Duodenal mucosa (tissue), 2 donors: ENCODE measurements around the gene OR52I2.

Experiments
- H3K27ac ChIP-seq: one replicate; pipeline ENCODE4 v1.7.0; 2013; ENCODE audit warnings: low read depth, low read length
- H3K27me3 ChIP-seq, 2 donors: one replicate each; pipeline ENCODE4 v1.7.0; 2013; ENCODE audit warnings: low read length in 2 of 2, control low read depth in 1 of 2; ENCODE audit not compliant: insufficient read depth in 2 of 2, control insufficient read depth in 1 of 2
- H3K36me3 ChIP-seq, 2 donors: one replicate each; pipeline ENCODE4 v1.7.0; 2013; ENCODE audit warnings: low read length in 2 of 2, control low read depth in 1 of 2; ENCODE audit not compliant: insufficient read depth in 2 of 2, control insufficient read depth in 1 of 2
- H3K4me1 ChIP-seq, 2 donors: one replicate each; pipeline ENCODE4 v1.7.0; 2013; ENCODE audit warnings: low read length in 2 of 2, control low read depth in 1 of 2; ENCODE audit not compliant: insufficient read depth in 2 of 2, control insufficient read depth in 1 of 2
- H3K4me3 ChIP-seq, 2 donors: one replicate each; pipeline ENCODE4 v1.7.0; 2013; ENCODE audit warnings: low read length in 2 of 2, low read depth in 1 of 2
- H3K9ac ChIP-seq, 2 donors: one replicate each; pipeline ENCODE4 v1.7.0; 2013; ENCODE audit warnings: low read length in 2 of 2, low read depth in 1 of 2
- H3K9me3 ChIP-seq, 2 donors: one replicate each; pipeline ENCODE4 v1.7.0; 2013; ENCODE audit warnings: low read length in 2 of 2, control low read depth in 1 of 2; ENCODE audit not compliant: control insufficient read depth in 1 of 2

The OR52I2 gene

DNA sequence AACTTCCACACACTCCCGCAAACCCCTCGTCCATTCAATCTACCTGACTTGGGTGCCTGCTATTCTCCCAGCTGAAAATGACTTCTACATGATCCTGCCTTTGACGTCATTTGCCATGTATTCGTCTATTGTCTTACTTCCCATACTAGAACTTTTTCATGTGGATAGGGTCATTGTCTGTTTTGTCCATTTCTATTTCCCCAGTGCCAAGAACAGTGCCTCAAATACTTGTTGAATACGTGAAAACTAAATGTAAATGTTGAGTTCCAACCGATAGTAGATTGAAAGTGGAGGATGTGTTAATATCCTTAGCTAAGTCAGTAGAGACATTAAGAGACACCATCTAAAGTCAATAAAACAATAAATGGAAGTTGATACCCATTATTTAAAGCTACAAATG is 25.6 kb downstream of the OR52I2 start:
- Histone ChIP-seq H3K4me3 (peak overlapping the region; percentile 85 to 86), H3K27me3 (no peaks in the 10 kb centered on the region), H3K4me1 (peaks cover 14 to 19% of the 10 kb centered on the region in 2 donors), H3K27ac (no peak overlapping the region), H3K36me3 (peaks cover 13 to 20% of the 10 kb centered on the region in 2 donors), H3K9me3 (no peaks in the 10 kb centered on the region), H3K9ac (peak overlapping the region; percentile 70 to 73)

DNA sequence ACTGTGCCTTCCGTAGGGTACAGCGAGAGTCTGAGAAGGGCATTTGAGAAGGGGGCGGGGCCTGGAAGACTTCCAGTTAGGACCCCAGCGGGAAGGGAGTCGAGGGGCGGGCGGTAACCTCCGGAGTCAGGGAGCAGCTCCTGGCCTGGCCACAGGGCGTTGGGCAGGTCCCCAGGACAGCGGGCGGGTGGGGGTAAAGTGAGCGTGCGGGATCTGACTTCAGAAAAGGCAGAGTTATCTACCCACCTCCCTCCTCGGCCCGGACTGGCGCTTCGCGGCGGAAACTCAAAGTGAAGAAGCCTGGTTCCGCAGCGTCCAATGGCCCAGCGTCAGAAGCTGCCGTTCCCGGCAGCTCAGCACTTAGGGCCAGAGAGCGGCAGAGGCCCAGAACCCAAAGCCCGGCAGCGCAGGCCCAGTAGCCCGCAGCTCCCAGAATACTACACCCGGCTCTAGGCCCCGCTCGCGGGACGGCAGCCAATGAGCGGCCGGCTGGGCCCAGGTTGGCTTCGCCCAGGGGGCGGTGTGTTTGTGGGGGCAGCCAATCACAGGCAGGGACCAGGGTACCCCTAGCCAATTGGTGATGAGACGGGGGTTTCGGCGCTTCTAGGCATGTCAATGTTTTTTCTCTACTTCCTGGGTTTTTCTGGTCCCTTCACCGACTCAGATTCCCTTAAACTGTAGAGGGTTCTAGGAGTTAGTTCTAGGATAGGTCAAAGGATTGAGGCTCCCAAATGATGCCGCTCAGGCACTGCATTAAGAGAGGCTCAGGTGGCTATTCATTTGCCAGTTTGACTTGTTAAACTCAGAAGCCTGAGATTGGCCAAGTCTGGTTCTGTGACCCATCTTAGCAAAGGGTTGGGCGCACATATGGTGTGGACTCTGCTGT is 26.5 kb downstream of the OR52I2 start, which contains the start of gene TRIM68:
Gene TRIM68, minus strand, starts transcription at position 451 of the 886 bp plus-strand sequence. CDS start 2,727 bp downstream, outside the sequence.
- H3K9ac ChIP-seq = peak within 1 kb of the TSS; percentile 70 to 73
- peak within 1 kb of the TSS; percentile 82 for H3K27ac ChIP-seq
- H3K9me3 ChIP-seq = no peaks in the 10 kb centered on the region
- H3K4me1 ChIP-seq = peaks cover 14 to 19% of the 10 kb centered on the region in 2 donors
- no peaks in the 10 kb centered on the region for H3K27me3 ChIP-seq
- H3K36me3 ChIP-seq = peaks cover 4 to 11% of the 10 kb centered on the region in 2 donors
- peak within 1 kb of the TSS; percentile 85 to 86 for H3K4me3 ChIP-seq

DNA sequence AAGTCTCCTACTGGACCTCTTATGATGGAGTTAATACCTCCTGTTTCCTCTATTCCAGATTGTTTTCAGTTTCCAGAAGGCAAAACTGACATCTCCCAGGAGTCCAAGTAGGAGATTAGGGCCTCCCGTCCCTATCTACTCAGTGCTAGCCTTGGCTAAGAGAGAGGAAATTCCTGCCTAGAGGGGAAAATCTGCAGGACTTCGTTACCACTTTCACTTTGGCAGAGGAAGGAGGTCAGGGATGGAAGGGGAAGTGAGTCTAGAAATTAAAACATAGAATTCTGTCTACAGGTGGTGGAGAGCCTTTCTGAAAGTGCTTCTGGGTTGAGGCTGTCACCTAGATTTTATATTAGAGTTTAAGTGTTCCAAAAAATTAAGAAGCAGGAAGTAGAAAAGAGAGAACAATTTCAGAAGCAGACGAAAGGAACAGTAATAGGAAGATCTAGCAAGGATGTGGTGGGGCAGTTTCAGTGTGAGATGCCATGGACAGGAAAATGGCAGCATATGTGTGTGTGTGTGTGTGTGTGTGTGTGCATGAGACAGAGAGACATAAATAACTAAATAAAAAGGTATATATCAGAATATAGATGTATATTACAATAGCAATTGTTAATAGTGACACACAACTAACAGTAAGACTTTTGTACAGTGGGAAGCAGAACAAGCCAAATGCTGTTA is 28.9 kb downstream of the OR52I2 start:
- Histone ChIP-seq H3K9me3 (no peaks in the 10 kb centered on the region), H3K4me3 (peak overlapping the region in 1 of 2 donors; percentile 23), H3K4me1 (peaks cover 14 to 24% of the 10 kb centered on the region in 2 donors), H3K36me3 (no peaks in the 10 kb centered on the region), H3K27ac (no peak overlapping the region), H3K27me3 (no peaks in the 10 kb centered on the region), H3K9ac (no peak overlapping the region)

DNA sequence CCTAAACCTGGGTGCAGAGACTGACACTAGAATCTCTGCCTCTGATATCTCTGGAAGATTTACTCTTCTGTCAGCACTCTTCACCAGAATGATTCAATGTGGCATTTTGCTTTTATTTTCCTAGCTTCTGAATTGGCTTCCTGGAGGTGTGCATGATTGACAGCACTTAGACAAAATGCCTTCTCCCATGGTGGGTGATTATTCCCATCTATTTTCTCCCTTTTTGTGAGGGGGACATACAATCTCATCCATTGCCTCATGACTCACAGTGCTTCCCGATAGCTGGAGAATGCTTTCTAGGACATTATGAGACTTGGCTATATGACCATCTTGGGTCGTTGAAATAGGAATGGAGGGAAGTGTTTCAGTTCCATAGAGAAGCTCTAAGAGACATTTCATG is 30.4 kb downstream of the OR52I2 start:
- Histone ChIP-seq H3K4me1 (peaks cover 9 to 14% of the 10 kb centered on the region in 2 donors), H3K27me3 (no peaks in the 10 kb centered on the region), H3K27ac (no peak overlapping the region)

DNA sequence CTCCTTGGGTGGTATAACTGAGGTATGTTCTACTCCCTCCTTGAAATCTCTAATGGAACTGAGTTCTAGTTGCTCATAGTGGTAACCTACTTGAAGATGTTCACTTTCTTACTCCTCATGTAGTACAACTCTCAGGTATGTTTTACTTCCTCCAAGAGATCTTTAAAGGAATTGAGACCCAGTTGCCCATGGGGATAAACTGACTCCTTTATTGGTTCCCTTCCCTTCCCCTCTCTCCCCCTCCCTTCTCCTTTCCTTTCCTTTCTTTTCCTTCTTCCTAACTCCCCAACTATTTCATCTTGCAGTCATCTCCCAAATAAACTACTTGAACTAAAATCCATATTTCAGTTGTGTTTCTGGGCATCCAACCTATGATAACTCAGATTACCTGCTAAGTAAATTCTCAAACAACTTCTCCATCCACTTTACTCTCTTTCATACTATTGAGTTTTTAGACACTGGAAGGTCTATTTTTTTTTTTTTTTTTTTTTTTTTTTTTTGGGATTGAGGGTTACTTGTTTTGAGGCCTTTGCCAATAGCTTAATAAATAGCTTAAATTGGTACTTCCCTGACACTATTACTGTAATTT is 34.4 kb downstream of the OR52I2 start:
- Histone ChIP-seq H3K27me3 (no peaks in the 10 kb centered on the region), H3K9ac (no peak overlapping the region), H3K36me3 (no peaks in the 10 kb centered on the region), H3K4me1 (peaks cover 0 to 5% of the 10 kb centered on the region in 2 donors), H3K9me3 (no peaks in the 10 kb centered on the region), H3K27ac (no peak overlapping the region), H3K4me3 (no peak overlapping the region)

More for the DNA sequence above, 30.4 kb downstream of the OR52I2 start:
- Histone ChIP-seq H3K9ac (no peak overlapping the region), H3K36me3 (no peaks in the 10 kb centered on the region), H3K9me3 (no peaks in the 10 kb centered on the region), H3K4me3 (no peak overlapping the region)

DNA sequence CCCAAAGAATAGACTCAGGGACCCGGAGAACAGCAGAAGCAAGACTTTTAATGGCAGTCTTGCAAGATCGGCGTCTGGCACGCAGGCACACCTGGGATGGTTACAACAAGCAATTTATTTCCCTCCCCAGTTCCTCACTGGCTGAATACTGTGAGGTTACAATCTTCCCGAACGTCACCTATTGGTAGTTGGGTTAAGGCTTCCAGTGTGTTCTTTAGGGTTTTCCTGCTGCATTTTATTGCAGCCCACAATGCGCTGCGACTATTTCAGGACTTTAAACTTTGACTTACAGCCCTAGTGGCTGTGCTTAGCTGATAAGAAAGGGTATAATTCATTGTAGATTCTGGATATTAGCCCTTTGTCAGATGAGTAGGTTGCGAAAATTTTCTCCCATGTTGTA is 38.0 kb downstream of the OR52I2 start:
- Histone ChIP-seq H3K27ac (no peak overlapping the region), H3K36me3 (no peaks in the 10 kb centered on the region), H3K9me3 (no peaks in the 10 kb centered on the region), H3K4me1 (peaks cover 0 to 5% of the 10 kb centered on the region in 2 donors), H3K9ac (no peak overlapping the region), H3K4me3 (no peak overlapping the region), H3K27me3 (no peaks in the 10 kb centered on the region)

DNA sequence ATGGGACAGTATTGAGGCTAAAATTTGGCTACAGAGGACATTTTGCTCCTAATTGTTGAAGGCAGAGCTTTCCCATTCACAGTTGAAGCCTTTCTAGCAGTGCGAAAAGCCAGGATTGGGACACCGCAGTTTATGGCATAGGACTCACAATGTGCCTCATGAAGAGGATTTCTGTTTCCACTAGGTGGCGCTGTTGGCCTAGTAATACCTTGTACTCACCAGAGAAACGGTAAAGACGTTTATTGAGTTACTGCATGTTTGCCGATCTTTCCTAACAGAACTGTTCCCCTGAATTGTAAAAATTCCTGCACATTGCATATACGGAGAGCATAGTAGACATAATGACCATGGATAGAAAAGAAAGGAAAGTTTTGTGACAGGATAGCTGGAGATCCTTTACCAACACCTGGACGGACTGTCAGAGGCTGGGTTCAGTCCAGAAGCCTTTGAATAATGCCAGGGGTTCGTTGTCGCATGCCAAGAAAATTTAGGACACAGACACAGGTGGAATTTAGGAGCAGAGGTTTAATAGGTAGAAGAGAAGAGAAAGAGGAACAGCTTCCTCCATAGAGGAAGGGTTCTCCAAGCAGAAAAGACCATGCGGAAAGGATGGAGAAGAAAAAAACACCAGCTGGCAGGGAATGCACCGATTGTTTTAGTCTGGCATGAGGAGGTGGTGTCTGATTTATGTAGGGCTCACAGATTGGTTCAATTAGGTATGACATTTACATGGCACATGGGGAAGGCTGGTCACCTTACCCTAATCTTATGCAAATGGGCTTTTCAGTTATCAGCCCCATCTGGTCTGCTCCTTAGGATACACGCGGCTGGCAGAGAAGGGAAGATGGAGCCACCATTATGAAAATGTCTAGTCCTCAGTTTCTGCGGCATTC is 44.9 kb downstream of the OR52I2 start:
- H3K4me3 ChIP-seq = no peak overlapping the region
- no peak overlapping the region for H3K9ac ChIP-seq
- H3K9me3 ChIP-seq = peaks cover 8 to 13% of the 10 kb centered on the region in 2 donors
- no peaks in the 10 kb centered on the region for H3K4me1 ChIP-seq
- H3K27me3 ChIP-seq = peaks cover 0 to 5% of the 10 kb centered on the region in 2 donors
- H3K27ac ChIP-seq = no peak overlapping the region
- no peaks in the 10 kb centered on the region for H3K36me3 ChIP-seq

DNA sequence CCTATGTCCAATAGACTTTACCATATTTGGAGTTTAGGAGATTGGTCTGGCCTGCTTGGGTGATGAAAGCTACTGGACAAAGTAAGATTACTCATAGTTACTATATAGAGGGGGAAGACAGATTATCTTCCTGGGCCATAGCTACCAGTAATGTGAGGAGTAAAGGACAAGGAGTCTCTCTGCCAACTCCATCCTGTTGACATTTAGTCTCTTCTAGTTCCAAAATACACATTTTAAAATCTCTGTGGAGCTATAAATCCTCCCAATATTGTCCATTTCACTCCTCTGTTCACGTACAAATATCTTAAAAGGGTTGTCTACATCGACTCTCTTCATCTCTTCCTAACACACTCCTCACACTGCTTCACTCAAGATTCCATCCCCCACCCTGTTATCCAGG is 54.6 kb downstream of the OR52I2 start:
- Histone ChIP-seq H3K27me3 (peaks cover 4 to 5% of the 10 kb centered on the region in 2 donors), H3K9me3 (no peaks in the 10 kb centered on the region), H3K27ac (no peak overlapping the region), H3K4me1 (no peaks in the 10 kb centered on the region), H3K36me3 (no peaks in the 10 kb centered on the region), H3K4me3 (no peak overlapping the region), H3K9ac (no peak overlapping the region)

DNA sequence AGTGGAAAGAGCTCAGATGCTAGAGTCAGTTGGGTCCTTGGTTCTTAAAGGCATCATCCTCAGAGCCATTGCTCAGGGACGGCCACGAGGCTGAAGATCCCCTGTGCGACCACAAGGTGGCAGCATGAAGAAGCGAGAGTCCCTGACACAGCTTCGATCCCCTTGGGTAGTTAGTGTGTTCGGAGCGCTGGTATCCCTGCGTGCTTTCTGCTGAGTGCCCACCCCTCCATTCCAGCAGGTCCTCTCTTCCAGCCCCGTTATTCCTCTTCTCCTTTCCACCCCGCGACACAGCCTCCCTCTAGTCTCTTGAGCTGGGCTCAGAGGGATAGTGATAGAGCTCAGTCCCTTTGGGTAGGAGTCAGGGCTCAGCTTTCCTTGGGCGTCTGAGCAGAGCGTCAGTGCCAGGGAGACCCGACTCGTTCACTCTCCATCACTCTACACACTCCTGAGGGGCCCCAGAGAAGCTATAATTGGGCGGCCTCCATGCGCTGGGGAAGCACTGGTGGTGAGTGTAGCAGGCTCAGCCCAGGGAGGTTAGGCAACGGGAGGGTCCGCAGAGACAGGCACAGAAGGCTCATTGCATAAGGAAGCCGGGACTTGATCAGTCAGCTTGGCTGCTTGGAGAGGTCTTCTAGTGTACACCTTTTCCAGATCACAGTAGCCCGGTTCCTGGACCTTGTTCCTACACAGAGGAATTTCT is 55.6 kb downstream of the OR52I2 start, which contains the start of gene OR51D1:
Gene OR51D1, plus strand, starts transcription at position 516 of the 700 bp plus-strand sequence. CDS start 2,314 bp downstream, outside the sequence.
- Histone ChIP-seq H3K9me3 (no peaks in the 10 kb centered on the region), H3K4me3 (peak within 1 kb of the TSS; percentile 36 to 48), H3K9ac (no peak within 1 kb of the TSS), H3K4me1 (no peaks in the 10 kb centered on the region), H3K36me3 (no peaks in the 10 kb centered on the region), H3K27ac (no peak within 1 kb of the TSS), H3K27me3 (peaks cover 4 to 9% of the 10 kb centered on the region in 2 donors)
